PC-3 (cell line): ENCODE results near the gene YIPF7. TPM values are rescaled to one million over a fixed set of nuclear protein-coding genes. Genes with fewer than 3 reads are reported as not detected.

Source experiments
- ATAC-seq: fragments of 200-7000 bp; cut with Tn5 transposase; 2 replicates; pipeline ENCODE4 v1.9.1; 2020; ENCODE audit warnings: mild to moderate bottlenecking, moderate library complexity
- BruUV-seq: library from RNA; stranded (reverse); fragments of 400-500 nt; replicated peaks from 2 replicates; lab custom pipeline; 2021; lab: Mats Ljungman, UMichigan
- CTCF ChIA-PET: fragments of 300-600 bp; sonication (Branson Sonifier 250); formaldehyde crosslinking; loops from one replicate; lab custom pipeline; 2022; ENCODE audit warnings: antibody characterized with exemption; lab: Charles Lee
- POLR2A ChIA-PET: fragments of 300-600 bp; sonication (Branson Sonifier 250); formaldehyde crosslinking; loops from one replicate; lab custom pipeline; 2022; ENCODE audit warnings: antibody characterized with exemption; ENCODE audit not compliant: unreplicated experiment; lab: Charles Lee
- DNase-seq: peaks from one replicate; pipeline ENCODE4 v3.0.0-alpha.2; 2015
- H2AFZ ChIP-seq: fragments of 300-600 bp; sonication (generic); 2 replicates; pipeline ENCODE4 v1.6.0; 2016; ENCODE audit warnings: antibody characterized with exemption, low read length
- H3F3A ChIP-seq: fragments of 300-600 bp; sonication (generic); one replicate; pipeline ENCODE4 v1.6.0; 2017; ENCODE audit warnings: antibody characterized with exemption, low read length, control low read depth, mild to moderate bottlenecking; ENCODE audit not compliant: unreplicated experiment
- H3K27ac ChIP-seq: fragments of 300-600 bp; sonication (generic); 2 replicates; pipeline ENCODE4 v1.5.1; 2016; ENCODE audit warnings: mild to moderate bottlenecking, low read length
- H3K27me3 ChIP-seq: fragments of 300-600 bp; sonication (generic); 2 replicates; pipeline ENCODE4 v1.6.1; 2016; ENCODE audit warnings: low read length, mixed read lengths
- H3K36me3 ChIP-seq: fragments of 300-600 bp; sonication (generic); 2 replicates; pipeline ENCODE4 v1.6.1; 2016; ENCODE audit warnings: low read depth, mixed run types, low read length, mixed read lengths
- H3K4me1 ChIP-seq: fragments of 300-600 bp; sonication (generic); 2 replicates; pipeline ENCODE4 v1.5.1; 2016; ENCODE audit warnings: low read length; ENCODE audit not compliant: insufficient read depth
- H3K4me2 ChIP-seq: fragments of 300-600 bp; sonication (generic); 2 replicates; pipeline ENCODE4 v1.6.0; 2016; ENCODE audit warnings: low read length
- H3K4me3 ChIP-seq: fragments of 300-600 bp; sonication (generic); 2 replicates; pipeline ENCODE4 v1.5.1; 2016; ENCODE audit warnings: mild to moderate bottlenecking, low read length, mixed read lengths
- H3K79me2 ChIP-seq: fragments of 300-600 bp; sonication (generic); 2 replicates; pipeline ENCODE4 v1.6.1; 2017; ENCODE audit warnings: low read length, mixed read lengths
- H3K9ac ChIP-seq: fragments of 300-600 bp; sonication (generic); 2 replicates; pipeline ENCODE4 v1.6.0; 2016; ENCODE audit warnings: mild to moderate bottlenecking, low read length
- H3K9me2 ChIP-seq: fragments of 300-600 bp; sonication (generic); replicated peaks from 2 replicates; pipeline ENCODE4 v1.6.1; 2016; ENCODE audit warnings: mixed run types, low read length, mixed read lengths
- H3K9me3 ChIP-seq: fragments of 300-600 bp; sonication (generic); 2 replicates; pipeline ENCODE4 v1.6.1; 2016; ENCODE audit warnings: low read length, mixed read lengths
- H4K20me1 ChIP-seq: fragments of 300-600 bp; sonication (generic); 2 replicates; pipeline ENCODE4 v1.6.1; 2016; ENCODE audit warnings: low read length, mixed read lengths
- EZH2 ChIP-seq: fragments of 300-600 bp; sonication (generic); IDR thresholded peaks from one replicate; pipeline ENCODE4 v1.6.1; 2017; ENCODE audit warnings: antibody characterized with exemption, mild to moderate bottlenecking, low read length; ENCODE audit not compliant: unreplicated experiment
- EZH2phosphoT487 ChIP-seq: fragments of 300-600 bp; sonication (generic); IDR thresholded peaks from 2 replicates; pipeline ENCODE4 v1.6.1; 2018; ENCODE audit warnings: mild to moderate bottlenecking, antibody characterized with exemption, low read length, borderline replicate concordance
- intact Hi-C: fragments of 100-400 bp; cut with micrococcal nuclease; formaldehyde crosslinking; loops from 2 replicates; pipeline ENCODE4 v1.9.0; 2023
- total RNA-seq: library from RNA; depleted of rRNA; stranded (reverse); fragments of >200 nt; gene quantifications from 2 replicates; pipeline ENCODE4 v1.2.3, GENCODE V29; 2014
- TF ChIP-seq, protein P1 (sequence below): fragments of 300-600 bp; sonication (generic); conservative IDR thresholded peaks from 2 replicates; pipeline ENCODE4 v1.5.1; 2017; ENCODE audit warnings: antibody characterized with exemption, low read depth, mild to moderate bottlenecking, low read length

YIPF7 gene
- total RNA-seq, 1 experiment from 2014 or later, result not detected

GRCh38 chr4:44652002-44652401, 577 bp upstream of the YIPF7 start:
- TF ChIP-seq EZH2, result no peak
- TF ChIP-seq EZH2phosphoT487, result no peak
- TF ChIP-seq, protein P1, sequence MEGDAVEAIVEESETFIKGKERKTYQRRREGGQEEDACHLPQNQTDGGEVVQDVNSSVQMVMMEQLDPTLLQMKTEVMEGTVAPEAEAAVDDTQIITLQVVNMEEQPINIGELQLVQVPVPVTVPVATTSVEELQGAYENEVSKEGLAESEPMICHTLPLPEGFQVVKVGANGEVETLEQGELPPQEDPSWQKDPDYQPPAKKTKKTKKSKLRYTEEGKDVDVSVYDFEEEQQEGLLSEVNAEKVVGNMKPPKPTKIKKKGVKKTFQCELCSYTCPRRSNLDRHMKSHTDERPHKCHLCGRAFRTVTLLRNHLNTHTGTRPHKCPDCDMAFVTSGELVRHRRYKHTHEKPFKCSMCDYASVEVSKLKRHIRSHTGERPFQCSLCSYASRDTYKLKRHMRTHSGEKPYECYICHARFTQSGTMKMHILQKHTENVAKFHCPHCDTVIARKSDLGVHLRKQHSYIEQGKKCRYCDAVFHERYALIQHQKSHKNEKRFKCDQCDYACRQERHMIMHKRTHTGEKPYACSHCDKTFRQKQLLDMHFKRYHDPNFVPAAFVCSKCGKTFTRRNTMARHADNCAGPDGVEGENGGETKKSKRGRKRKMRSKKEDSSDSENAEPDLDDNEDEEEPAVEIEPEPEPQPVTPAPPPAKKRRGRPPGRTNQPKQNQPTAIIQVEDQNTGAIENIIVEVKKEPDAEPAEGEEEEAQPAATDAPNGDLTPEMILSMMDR, result no peak
- no TSS peak for BruUV-seq
- ATAC-seq (no peak), DNase-seq (no peak)
- H3K4me2 ChIP-seq, result no peak overlapping the region
- ChIA-PET CTCF (no interaction called here), POLR2A (no interaction called here)
- intact Hi-C loops, result no loop called here
- H3K79me2 ChIP-seq, result no peaks in the 10 kb centered on the region
- H3K27me3 ChIP-seq, result no peaks in the 10 kb centered on the region
- H3K36me3 ChIP-seq, result no peaks in the 10 kb centered on the region
- H3K9me2 ChIP-seq, result no peaks in the 10 kb centered on the region
- no peak overlapping the region for H3K9ac ChIP-seq
- H3K9me3 ChIP-seq, result no peaks in the 10 kb centered on the region
- H3K4me3 ChIP-seq, result no peak overlapping the region
- H4K20me1 ChIP-seq, result no peaks in the 10 kb centered on the region
- no peak overlapping the region for H3K27ac ChIP-seq
- H3K4me1 ChIP-seq, result no peaks in the 10 kb centered on the region
- no peak overlapping the region for H2AFZ ChIP-seq
- H3F3A ChIP-seq, result no peaks in the 10 kb centered on the region

- ATAC-seq (peak; percentile 64), DNase-seq (peak; percentile 61)
- Histone ChIP-seq H3K27ac (no peak overlapping the region), H3F3A (no peaks in the 10 kb centered on the region), H3K4me1 (no peaks in the 10 kb centered on the region), H3K9me2 (no peaks in the 10 kb centered on the region), H3K4me2 (no peak overlapping the region), H3K79me2 (no peaks in the 10 kb centered on the region), H3K4me3 (no peak overlapping the region), H4K20me1 (no peaks in the 10 kb centered on the region), H3K9me3 (no peaks in the 10 kb centered on the region), H3K36me3 (no peaks in the 10 kb centered on the region), H2AFZ (no peak overlapping the region), H3K27me3 (no peaks in the 10 kb centered on the region), H3K9ac (no peak overlapping the region)
- BruUV-seq, result no TSS peak
- ChIA-PET CTCF (no interaction called here), POLR2A (interaction anchor here (0.5 kb wide), 1 partner anchor 201 kb away, joined by 3 read pairs; no protein-coding TSS in a partner anchor)
- no peak for TF ChIP-seq EZH2phosphoT487
- TF ChIP-seq, protein P1, result no peak
- no peak for TF ChIP-seq EZH2
- intact Hi-C loops, result no loop called here
These were observed 5.3 kb downstream of the YIPF7 start for GRCh38 chr4:44646151-44646550.

- no peak overlapping the region for H2AFZ ChIP-seq
- H3K9me3 ChIP-seq, result no peaks in the 10 kb centered on the region
- no peaks in the 10 kb centered on the region for H3K36me3 ChIP-seq
- no peaks in the 10 kb centered on the region for H3K9me2 ChIP-seq
- DNase-seq (peak; percentile 45), ATAC-seq (no peak)
- no peaks in the 10 kb centered on the region for H3K79me2 ChIP-seq
- intact Hi-C loops, result no loop called here
- ChIA-PET CTCF (interaction anchor here (0.7 kb wide), 1 partner anchor 66 kb away, joined by 6 read pairs; no protein-coding TSS in a partner anchor), POLR2A (no interaction called here)
- H3K4me2 ChIP-seq, result no peak overlapping the region
- H3K27ac ChIP-seq, result no peak overlapping the region
- H3K27me3 ChIP-seq, result no peaks in the 10 kb centered on the region
- H3K4me3 ChIP-seq, result no peak overlapping the region
- no peaks in the 10 kb centered on the region for H3F3A ChIP-seq
- no TSS peak for BruUV-seq
- TF ChIP-seq EZH2 (no peak), EZH2phosphoT487 (no peak)
- TF ChIP-seq, protein P1, result no peak
- H3K4me1 ChIP-seq, result no peaks in the 10 kb centered on the region
- no peaks in the 10 kb centered on the region for H4K20me1 ChIP-seq
- no peak overlapping the region for H3K9ac ChIP-seq
These were observed 13.3 kb downstream of the YIPF7 start for GRCh38 chr4:44638091-44638490.
